Testis (tissue), 2 donors: ENCODE measurements around the gene ANKRD55.

ENCODE experiments used
- POLR2A ChIP-seq: fragments of 450-650 bp; IDR thresholded peaks from one replicate; pipeline ENCODE4 v1.6.1; 2017; ENCODE audit warnings: antibody characterized with exemption, mild to moderate bottlenecking, moderate library complexity
- TF ChIP-seq, protein P1 (sequence below), 3 experiments: fragments of 450-650 bp in 2 of 3; fragments of 200-600 bp in 1 of 3; sonication (generic) in 1 of 3; IDR thresholded peaks; one replicate each; pipeline ENCODE4 v1.5.1; 2016 to 2019; ENCODE audit warnings: antibody characterized with exemption in 3 of 3, mild to moderate bottlenecking in 2 of 3, moderate library complexity in 1 of 3

DNA sequence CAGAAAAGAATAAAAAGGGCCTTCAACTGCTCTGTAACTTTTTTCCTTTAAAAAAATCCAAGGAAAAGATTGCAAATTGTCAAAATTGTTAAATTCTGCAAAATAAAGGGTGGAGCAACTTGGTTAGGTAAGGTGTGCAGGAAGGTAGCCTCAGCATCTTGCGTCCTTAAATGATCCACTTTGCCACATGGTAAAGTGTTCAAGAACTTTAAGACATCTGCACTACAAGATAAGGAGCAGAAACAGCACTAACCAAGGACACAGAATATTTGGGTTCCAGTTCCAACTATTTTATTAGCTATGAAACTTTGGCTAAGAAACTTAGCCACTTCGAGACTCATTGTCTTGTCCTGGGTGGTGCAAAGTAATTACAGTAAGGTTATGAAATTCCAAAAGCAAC is 53.7 kb downstream of the ANKRD55 start:
- TF ChIP-seq, protein P1, sequence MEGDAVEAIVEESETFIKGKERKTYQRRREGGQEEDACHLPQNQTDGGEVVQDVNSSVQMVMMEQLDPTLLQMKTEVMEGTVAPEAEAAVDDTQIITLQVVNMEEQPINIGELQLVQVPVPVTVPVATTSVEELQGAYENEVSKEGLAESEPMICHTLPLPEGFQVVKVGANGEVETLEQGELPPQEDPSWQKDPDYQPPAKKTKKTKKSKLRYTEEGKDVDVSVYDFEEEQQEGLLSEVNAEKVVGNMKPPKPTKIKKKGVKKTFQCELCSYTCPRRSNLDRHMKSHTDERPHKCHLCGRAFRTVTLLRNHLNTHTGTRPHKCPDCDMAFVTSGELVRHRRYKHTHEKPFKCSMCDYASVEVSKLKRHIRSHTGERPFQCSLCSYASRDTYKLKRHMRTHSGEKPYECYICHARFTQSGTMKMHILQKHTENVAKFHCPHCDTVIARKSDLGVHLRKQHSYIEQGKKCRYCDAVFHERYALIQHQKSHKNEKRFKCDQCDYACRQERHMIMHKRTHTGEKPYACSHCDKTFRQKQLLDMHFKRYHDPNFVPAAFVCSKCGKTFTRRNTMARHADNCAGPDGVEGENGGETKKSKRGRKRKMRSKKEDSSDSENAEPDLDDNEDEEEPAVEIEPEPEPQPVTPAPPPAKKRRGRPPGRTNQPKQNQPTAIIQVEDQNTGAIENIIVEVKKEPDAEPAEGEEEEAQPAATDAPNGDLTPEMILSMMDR (IDR thresholded peaks at IDR 0.05): no peak
- no peak for TF ChIP-seq POLR2A
